Stimulated activated naive CD8-positive, alpha-beta T cell treated with anti-CD3 and anti-CD28 coated beads, Interleukin-15, Interleukin-2, amounts not matched to agents 100 ng/mL and 50 ng/mL, for 24 hours (primary cell): Measurements from ENCODE around the gene CTNND2.

ENCODE experiments used
- H3K27ac Mint-ChIP-seq: one replicate; pipeline ENCODE4 v1.8.0; 2021; ENCODE audit warnings: mild to moderate bottlenecking, mixed read lengths
- H3K27me3 Mint-ChIP-seq: one replicate; pipeline ENCODE4 v1.8.0; 2021; ENCODE audit warnings: mixed read lengths
- H3K36me3 Mint-ChIP-seq: one replicate; pipeline ENCODE4 v1.8.0; 2021; ENCODE audit warnings: low read depth, mixed read lengths
- H3K4me1 Mint-ChIP-seq: one replicate; pipeline ENCODE4 v1.8.0; 2021; ENCODE audit warnings: low read depth, mixed read lengths
- H3K4me3 Mint-ChIP-seq: one replicate; pipeline ENCODE4 v1.8.0; 2021; ENCODE audit warnings: mild to moderate bottlenecking, mixed read lengths
- H3K9me3 Mint-ChIP-seq: one replicate; pipeline ENCODE4 v1.8.0; 2021; ENCODE audit warnings: mixed read lengths

CTNND2 gene

DNA sequence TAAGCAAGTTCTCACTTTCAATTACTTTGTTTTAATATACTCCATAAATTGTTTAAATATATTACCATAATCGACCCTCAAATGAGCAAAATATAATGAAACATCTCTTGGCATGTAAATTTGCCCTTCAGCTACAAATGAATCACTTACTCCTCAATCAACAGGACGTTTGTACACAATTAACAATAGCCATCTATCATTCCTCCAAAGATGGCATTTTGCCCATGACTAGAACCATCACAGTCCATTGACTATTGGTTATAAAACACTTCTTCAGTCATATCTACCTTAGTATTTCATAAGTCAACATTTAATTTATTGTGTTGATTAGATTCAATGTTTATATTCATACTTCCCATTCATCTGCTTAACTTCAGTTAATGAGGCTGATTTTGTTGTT is 127.2 kb downstream of the CTNND2 start:
- Mint-ChIP-seq H3K36me3 (no peaks in the 10 kb centered on the region), H3K4me3 (no peak overlapping the region), H3K27ac (no peak overlapping the region), H3K27me3 (no peaks in the 10 kb centered on the region), H3K4me1 (no peaks in the 10 kb centered on the region), H3K9me3 (no peaks in the 10 kb centered on the region)

DNA sequence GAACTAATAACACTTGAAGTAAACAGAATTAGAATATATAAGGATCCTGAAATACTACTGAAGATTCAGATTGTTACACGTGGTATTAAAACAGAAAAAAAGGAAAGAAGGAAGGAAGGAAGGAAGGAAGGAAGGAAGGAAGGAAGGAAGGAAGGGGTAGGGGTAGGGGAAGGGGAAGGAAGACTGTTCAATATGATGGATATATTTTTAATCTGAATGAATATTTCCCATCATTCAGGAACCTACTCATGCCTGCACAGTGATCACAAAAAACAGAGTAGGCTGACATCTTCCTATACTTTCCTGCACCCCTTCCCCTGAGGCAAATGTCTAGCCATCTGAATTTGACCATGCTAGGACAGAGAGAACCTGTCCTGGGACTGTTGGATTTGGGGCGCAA is 133.9 kb downstream of the CTNND2 start:
- H3K36me3 Mint-ChIP-seq: no peaks in the 10 kb centered on the region
- no peaks in the 10 kb centered on the region for H3K27me3 Mint-ChIP-seq
- no peak overlapping the region for H3K4me3 Mint-ChIP-seq
- H3K4me1 Mint-ChIP-seq: no peaks in the 10 kb centered on the region
- H3K9me3 Mint-ChIP-seq: no peaks in the 10 kb centered on the region
- no peak overlapping the region for H3K27ac Mint-ChIP-seq

DNA sequence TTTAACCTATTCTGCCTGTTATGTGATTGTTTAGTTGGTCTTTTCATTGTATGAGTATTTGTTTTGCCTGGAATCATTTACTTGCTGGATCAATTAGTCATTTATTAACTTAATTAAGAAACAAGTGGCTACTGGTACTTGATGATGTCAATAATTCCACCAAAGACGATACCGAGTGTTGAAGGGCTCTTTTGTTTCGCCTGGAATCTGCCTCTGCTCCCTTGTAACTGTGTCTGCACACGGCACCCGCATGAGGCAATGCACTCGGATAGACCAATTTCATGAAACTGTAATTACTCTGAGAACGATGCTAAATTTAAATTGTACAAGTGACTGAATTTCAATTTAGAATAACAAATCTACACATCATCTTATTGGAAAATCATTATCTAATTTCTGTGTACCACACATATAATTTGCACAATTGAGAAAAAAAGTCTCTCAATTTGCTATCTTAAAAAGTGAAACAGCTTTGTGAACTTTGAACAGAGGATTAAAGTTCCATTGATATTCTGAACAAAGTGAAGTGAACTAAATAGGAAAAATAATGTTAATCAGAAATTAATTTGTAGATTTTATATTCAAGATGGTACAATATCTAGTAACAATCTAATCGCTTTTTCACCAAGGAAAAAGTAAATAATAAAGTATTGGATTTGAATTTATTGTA is 143.2 kb downstream of the CTNND2 start:
- H3K27ac Mint-ChIP-seq: no peak overlapping the region
- H3K4me1 Mint-ChIP-seq: no peaks in the 10 kb centered on the region
- H3K36me3 Mint-ChIP-seq: no peaks in the 10 kb centered on the region
- H3K9me3 Mint-ChIP-seq: peaks cover 12% of the 10 kb centered on the region
- no peaks in the 10 kb centered on the region for H3K27me3 Mint-ChIP-seq
- no peak overlapping the region for H3K4me3 Mint-ChIP-seq

DNA sequence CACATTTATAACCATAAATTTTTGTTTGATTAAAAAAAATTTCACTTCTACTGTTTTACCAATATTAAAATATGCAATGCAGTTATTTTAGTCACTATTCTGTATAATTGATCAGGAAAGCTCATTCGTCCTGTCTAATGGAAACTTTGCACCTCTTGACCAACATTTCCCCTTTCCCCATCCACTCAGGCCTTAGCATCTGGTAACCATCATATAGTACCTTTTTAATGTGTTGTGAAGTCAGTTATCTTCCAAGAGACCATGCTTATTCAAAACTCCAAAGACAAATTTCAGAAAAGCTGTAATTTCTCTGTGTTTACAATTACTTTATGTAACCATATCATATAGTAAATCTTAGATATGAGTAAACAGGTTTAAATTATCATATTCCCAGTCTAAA is 145.9 kb downstream of the CTNND2 start:
- H3K9me3 Mint-ChIP-seq: peaks cover 4% of the 10 kb centered on the region
- no peaks in the 10 kb centered on the region for H3K4me1 Mint-ChIP-seq
- H3K36me3 Mint-ChIP-seq: no peaks in the 10 kb centered on the region
- no peaks in the 10 kb centered on the region for H3K27me3 Mint-ChIP-seq
- H3K27ac Mint-ChIP-seq: no peak overlapping the region
- no peak overlapping the region for H3K4me3 Mint-ChIP-seq

DNA sequence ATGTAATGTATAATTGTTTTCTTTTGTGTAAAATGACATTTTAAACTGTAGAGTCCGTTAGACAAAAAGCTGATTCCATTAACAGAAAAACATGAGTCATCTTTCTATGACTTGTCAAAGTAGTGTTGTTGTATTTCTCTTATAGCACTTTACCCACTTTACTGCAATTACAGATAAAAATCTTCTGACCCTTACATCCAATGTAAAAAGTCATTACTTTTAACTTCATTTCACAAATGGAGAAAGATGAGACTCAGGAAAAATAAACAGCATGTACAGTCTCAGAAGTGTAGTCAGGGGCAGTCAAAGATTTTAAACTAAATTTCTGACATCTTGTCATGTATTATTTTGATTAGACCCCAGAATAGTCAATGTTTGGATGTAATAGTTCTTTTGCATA is 146.6 kb downstream of the CTNND2 start:
- Mint-ChIP-seq H3K4me1 (no peaks in the 10 kb centered on the region), H3K36me3 (no peaks in the 10 kb centered on the region), H3K27ac (no peak overlapping the region), H3K4me3 (no peak overlapping the region), H3K9me3 (peaks cover 4% of the 10 kb centered on the region), H3K27me3 (no peaks in the 10 kb centered on the region)

DNA sequence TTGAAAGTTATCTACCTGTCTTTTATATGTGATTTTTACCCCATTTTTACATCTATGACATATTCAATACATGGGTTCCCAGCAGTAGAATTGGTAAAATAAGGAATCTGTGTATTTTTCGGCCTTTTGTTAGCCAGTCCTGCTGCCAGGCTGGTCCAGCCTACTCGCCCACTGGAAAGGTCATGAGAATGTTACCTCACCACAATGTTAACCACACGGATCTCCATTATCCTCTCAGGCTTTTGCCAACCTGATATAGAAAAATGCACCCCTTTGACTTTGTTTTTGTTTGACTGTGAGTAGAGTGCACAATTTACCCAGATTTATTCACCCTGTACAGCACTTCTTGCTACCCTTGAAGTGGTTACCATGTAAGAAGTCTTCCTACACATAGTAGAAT is 167.2 kb downstream of the CTNND2 start:
- Mint-ChIP-seq H3K27ac (no peak overlapping the region), H3K4me3 (no peak overlapping the region), H3K4me1 (no peaks in the 10 kb centered on the region), H3K36me3 (no peaks in the 10 kb centered on the region), H3K9me3 (peaks cover 8% of the 10 kb centered on the region), H3K27me3 (no peaks in the 10 kb centered on the region)

DNA sequence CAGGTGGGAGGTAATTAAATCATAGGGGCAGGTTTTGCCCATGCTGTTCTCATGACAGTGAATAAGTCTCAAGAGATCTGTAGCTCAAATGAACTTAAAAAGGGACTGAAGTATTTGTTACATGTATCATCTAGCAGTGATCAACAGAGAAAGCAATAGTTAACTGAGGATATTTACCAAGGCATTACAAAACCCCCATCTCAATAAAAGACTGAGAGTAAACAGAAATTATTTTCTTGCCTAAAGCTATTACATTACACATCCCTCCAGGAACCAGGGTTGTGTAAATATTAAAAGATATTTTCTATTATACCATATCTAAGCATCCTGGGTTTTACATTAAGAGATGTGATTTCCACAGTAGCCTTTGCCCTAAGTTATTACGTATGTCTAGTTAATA is 169.9 kb downstream of the CTNND2 start:
- Mint-ChIP-seq H3K4me1 (no peaks in the 10 kb centered on the region), H3K36me3 (no peaks in the 10 kb centered on the region), H3K27ac (no peak overlapping the region), H3K9me3 (peaks cover 8% of the 10 kb centered on the region), H3K4me3 (no peak overlapping the region), H3K27me3 (no peaks in the 10 kb centered on the region)

DNA sequence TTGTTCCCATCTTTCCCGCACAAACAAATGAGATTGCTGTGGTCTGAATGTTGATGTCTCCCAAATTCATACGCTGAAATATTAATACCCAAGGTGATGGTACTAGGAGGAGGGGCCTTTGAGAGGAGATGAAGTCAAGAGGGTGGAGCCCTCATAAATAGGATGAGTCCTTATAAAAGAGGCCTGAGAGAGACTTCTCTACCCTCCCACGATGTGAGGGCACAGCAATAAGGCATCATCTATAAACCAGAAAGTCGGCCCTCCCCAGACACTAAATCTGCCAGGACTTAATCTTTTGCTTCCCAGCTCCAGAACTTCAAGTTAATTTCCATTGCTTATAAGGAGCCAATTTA is 170.4 kb downstream of the CTNND2 start:
- no peaks in the 10 kb centered on the region for H3K36me3 Mint-ChIP-seq
- no peaks in the 10 kb centered on the region for H3K4me1 Mint-ChIP-seq
- H3K27me3 Mint-ChIP-seq: no peaks in the 10 kb centered on the region
- H3K9me3 Mint-ChIP-seq: peaks cover 5% of the 10 kb centered on the region
- H3K27ac Mint-ChIP-seq: no peak overlapping the region
- H3K4me3 Mint-ChIP-seq: no peak overlapping the region

DNA sequence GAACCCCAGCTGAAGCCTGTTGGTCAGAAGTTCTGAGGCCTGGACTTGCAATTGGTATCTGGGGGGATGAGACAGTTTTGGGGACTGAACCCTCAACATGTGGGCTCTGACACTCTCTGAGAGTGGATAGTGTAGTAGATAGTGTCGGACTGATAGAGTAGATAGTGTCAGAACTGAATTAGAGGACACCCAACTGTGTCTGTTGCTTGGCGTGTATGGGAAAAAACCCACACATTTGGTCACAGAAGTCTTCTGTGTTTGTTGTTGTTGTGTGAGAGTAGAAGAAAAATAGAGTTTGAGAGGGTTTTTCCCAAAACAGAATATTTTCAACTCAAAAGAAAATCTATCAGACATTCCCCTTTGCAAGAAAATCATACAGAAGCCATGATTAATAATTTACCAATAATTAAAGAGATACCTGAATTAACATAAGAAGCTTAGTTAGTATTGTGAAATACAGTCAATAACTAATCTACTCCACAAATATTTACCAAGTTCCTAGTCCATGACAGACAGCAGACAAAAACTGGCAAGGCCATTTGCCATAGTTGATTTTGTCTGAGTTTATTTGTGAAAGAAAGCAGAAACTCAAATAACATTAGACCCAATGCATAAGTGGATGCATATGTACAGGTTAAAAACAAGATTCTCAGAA is 170.9 kb downstream of the CTNND2 start:
- Mint-ChIP-seq H3K4me1 (no peaks in the 10 kb centered on the region), H3K9me3 (peaks cover under 1% of the 10 kb centered on the region), H3K36me3 (no peaks in the 10 kb centered on the region), H3K4me3 (no peak overlapping the region), H3K27me3 (no peaks in the 10 kb centered on the region), H3K27ac (no peak overlapping the region)

DNA sequence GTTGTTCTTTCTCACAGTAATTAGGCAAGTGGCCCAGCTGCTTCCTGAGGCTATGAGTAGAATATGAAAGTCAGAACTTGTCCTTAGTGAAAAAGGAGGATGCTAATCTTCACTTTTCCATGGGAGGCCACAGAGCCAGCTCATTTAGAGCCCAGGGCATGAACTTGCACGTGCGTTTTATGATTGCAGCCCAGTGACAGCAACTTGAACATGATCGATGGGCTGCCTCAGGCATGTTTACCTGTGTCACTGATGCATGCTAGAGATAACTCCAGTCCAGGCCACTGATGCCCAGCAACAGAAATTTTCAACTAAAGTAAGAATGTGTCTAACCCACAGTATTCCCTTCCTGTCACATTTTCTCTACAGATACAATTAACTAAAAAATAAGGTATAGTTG is 179.3 kb downstream of the CTNND2 start:
- H3K4me1 Mint-ChIP-seq: no peaks in the 10 kb centered on the region
- no peak overlapping the region for H3K27ac Mint-ChIP-seq
- no peak overlapping the region for H3K4me3 Mint-ChIP-seq
- H3K36me3 Mint-ChIP-seq: no peaks in the 10 kb centered on the region
- no peaks in the 10 kb centered on the region for H3K27me3 Mint-ChIP-seq
- H3K9me3 Mint-ChIP-seq: peaks cover 3% of the 10 kb centered on the region

DNA sequence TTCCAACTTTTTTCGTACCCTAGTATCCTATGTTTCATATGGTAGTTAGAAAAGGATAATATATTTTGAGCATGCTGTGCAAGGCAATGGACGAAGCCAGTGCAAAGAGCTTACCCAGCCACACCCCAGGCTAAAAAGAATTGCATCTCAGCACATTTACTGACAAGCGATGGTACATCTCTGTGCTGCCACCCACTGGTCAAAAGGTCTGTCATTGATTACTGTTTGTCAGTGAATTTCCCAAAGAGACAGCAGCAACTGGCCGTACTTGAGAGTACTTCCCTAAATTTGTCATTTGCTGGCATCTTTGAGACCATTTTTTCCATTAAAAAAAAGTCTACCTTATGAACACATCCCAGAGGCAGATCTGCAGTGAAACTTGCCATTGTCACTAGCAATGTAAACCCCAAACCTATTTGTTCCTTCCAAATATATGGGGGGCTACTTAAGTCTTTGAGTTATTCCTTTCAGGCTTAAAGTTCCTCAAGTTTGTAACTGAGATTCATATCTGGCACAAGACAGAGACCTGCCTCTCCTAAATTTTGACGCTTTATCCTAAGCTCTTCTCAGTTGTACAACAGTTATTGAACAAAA is 184.3 kb downstream of the CTNND2 start:
- Mint-ChIP-seq H3K4me1 (no peaks in the 10 kb centered on the region), H3K9me3 (peaks cover 3% of the 10 kb centered on the region), H3K4me3 (no peak overlapping the region), H3K27me3 (no peaks in the 10 kb centered on the region), H3K27ac (no peak overlapping the region), H3K36me3 (no peaks in the 10 kb centered on the region)

DNA sequence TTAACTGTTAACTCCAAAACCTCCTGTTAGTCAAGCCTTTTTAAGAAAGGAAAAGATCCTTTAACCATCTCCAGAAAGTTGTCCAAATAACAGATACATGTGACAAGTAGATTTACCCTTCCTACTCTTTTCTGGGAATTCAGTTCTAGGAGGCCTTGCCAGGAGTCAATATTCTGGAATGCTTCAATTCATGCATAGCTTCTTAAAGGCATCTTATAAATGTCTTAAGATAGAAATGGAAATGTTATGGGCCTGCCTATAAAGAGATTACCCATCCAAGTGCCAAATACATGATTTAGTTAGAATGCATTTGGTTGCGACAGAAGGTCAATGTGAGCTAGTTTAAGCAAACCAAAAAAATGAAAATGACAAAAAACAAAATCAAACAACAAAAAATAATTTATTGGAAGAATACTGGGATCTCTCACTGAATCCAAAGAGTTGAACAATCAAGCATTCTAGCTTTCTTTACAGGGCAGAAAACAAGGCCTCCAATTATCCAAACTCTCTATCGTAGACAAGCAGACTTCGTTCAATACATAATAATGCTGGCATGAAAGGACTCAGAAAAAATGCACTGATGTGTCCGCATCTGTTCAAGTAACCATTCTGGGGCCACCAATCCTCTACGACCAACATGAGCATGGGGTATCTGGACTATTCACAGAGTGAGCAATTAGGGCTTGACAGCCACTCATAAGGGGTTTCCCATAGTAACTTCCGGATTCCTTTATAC is 188.6 kb downstream of the CTNND2 start:
- H3K4me3 Mint-ChIP-seq: no peak overlapping the region
- H3K9me3 Mint-ChIP-seq: no peaks in the 10 kb centered on the region
- H3K36me3 Mint-ChIP-seq: no peaks in the 10 kb centered on the region
- H3K4me1 Mint-ChIP-seq: no peaks in the 10 kb centered on the region
- H3K27ac Mint-ChIP-seq: no peak overlapping the region
- H3K27me3 Mint-ChIP-seq: no peaks in the 10 kb centered on the region

DNA sequence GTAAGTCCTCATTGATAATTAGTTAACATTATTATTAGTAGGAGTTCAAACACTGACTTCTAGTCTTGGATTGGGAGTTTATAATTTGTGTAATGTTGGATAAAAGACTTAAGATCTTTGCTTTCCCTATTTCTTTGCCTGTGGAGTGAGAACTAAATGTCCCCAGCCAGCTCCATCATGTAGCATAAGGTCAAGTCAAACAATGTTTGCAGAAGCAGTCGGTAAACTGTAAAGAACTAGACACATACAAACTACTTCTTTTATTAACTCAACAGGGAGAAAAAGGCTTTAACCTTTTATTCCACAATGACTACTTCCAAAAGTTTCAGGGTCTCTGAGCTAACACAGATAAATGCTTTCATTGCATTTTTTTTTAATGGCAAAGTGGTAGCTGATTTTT is 192.3 kb downstream of the CTNND2 start:
- H3K27ac Mint-ChIP-seq: no peak overlapping the region
- no peaks in the 10 kb centered on the region for H3K27me3 Mint-ChIP-seq
- H3K4me3 Mint-ChIP-seq: no peak overlapping the region
- no peaks in the 10 kb centered on the region for H3K36me3 Mint-ChIP-seq
- no peaks in the 10 kb centered on the region for H3K4me1 Mint-ChIP-seq
- no peaks in the 10 kb centered on the region for H3K9me3 Mint-ChIP-seq

DNA sequence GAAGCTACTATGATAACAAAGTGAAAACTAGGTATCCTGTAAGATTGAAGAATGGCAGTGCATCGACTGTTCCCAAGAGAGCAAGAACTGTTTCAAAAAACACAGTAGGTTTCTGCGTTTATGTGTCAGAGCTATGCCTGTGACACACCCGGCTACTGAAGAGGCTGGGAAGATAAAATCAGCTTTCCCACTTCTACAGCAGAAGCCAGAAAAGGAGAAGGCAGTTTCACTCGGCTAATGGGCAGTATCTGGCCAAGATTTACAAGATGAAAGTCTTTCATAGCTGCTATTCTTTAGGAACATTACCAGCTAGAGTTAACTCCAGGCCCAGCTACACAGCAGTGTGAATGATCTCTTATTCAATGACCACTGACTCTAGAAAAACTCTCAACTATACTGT is 195.2 kb downstream of the CTNND2 start:
- Mint-ChIP-seq H3K36me3 (no peaks in the 10 kb centered on the region), H3K9me3 (no peaks in the 10 kb centered on the region), H3K27me3 (no peaks in the 10 kb centered on the region), H3K4me3 (no peak overlapping the region), H3K27ac (no peak overlapping the region), H3K4me1 (no peaks in the 10 kb centered on the region)

DNA sequence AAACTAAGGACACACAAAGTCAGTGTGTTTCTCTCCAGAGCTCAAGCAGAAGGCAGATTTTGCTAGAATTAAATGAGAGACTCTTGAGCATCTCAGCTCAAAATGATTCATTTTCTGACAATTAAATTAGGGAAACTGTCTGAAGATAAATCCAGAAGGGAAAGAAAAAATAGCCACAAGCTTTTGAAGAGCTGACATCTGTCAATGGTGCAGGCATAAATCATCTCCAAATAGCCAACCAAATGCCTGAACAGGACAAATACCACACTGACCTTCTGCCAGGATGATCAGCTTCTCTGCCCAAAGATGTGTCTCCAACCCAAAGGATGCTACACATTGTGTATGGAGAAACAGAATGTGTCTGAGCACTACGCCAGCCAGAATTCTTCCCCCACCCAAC is 199.3 kb downstream of the CTNND2 start:
- H3K36me3 Mint-ChIP-seq: no peaks in the 10 kb centered on the region

More for the DNA sequence above, 199.3 kb downstream of the CTNND2 start:
- H3K9me3 Mint-ChIP-seq: no peaks in the 10 kb centered on the region
- H3K4me3 Mint-ChIP-seq: no peak overlapping the region
- H3K27me3 Mint-ChIP-seq: no peaks in the 10 kb centered on the region
- H3K4me1 Mint-ChIP-seq: no peaks in the 10 kb centered on the region
- no peak overlapping the region for H3K27ac Mint-ChIP-seq
